Measurements from ENCODE around the gene AOPEP.

AOPEP gene

DNA sequence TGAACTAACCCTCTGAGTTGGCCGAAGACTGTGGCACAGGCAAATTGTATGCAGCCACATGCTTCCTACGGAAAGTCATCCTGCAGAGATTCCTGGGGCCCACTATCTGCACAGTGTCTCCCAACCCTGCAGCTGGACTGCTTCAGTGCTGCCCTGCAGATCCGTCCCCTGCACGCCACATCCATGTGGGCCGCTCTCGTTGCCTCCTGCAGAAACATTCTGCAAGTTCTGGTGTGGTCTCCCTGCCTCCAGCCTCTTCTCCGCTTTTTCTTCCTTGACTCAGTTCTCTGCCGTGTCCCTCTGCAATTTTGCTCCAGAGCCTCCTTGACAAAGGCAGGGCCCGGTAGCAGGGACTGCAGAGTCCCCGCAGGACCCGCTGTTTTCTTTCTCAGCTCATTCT lies 249.0 kb downstream of the AOPEP start:
- DNase-seq: no peak

DNA sequence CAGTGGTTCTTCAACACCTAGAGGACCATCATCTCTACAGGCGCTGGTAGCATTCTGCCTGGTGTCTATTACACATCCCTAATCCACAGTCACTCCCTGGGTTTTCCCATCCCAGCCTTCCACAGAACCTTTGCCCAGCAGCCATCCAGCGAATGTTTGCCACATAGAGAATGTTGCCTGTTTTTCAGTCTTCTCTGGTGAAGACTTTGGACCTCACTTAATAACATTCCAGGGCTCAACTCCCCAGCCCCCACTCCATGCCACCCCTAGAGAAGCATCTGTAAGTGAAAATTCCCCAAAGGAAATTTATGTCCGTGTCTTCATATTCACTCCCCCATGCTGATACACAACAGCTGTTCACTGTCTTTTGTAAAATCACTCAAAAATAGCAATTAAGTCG lies 249.6 kb downstream of the AOPEP start:
- no peak for DNase-seq

DNA sequence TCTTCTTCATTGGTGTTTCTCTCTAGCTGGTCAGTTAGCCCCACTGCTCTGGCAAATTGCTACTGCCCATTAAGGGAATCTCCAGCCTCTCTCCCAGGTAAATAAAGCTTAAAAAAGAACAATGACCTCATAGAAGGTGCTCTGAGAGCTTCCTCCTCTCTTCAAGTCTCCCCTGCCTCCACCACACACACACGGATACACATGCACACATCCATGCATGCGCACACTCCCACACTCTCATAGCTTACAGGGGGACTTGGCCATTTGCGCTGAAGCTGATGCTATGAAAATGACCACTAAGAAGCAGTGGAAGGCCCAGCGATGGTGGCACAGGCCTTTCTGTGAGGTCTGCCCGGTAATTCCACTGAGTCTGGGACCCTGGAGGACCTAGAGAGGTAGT lies 250.9 kb downstream of the AOPEP start:
- DNase-seq: no peak

GRCh38 chr9:94979904-94980507 lies 253.5 kb downstream of the AOPEP start:
- DNase-seq: no peak

- DNase-seq: no peak
Observed at GRCh38 chr9:94980947-94981722, 254.6 kb downstream of the AOPEP start.

- no peak for DNase-seq
Observed at GRCh38 chr9:94981723-94982090, 255.2 kb downstream of the AOPEP start.

DNA sequence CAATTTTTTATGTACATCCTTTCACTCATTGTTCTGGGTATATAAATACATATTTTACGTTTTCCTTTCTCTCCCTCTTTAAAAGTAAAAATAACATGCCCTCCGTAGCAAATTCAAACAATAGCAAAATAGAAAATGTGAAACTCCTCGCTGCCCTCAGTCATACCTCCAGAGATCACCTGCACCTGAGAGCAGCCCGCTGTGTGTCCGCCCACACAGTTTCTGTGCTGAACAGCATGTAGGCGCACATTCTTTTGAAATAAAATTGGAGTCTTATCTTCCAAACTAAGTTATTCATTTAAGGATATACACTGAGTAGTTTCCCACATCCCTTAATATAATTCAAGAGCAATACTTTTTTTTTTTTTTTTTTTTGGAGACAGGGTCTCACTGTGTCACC lies 255.7 kb downstream of the AOPEP start:
- DNase-seq: no peak

- no peak for DNase-seq
Observed at GRCh38 chr9:94983552-94983951, 257.1 kb downstream of the AOPEP start.

DNA sequence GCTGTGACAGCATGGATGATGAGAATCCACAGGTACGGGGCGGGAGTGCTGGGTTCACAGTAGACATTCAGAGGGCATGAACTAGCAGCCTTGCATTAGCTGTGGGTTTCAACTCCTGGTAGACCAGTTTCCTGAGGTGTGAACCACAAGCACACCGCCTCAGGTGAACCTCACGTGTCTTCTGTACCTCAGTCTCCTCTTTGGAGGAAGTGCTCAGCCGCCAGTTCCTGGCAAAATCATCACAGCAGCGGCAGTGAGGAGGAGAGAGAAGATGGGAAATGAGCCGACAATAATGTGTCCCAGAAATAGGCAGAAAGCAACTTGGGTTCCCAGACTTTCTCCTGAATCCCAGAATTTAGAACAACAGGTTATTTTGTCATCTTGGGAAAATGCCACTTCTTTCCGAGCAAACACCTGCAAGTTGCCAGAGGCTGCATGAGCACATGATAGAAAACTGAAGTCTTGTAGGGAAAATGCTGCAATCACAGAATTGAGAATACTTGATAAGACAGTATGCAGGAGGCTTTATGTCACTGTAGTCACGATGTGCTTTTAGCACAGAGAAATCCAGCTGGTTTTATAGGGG lies 258.5 kb downstream of the AOPEP start:
- DNase-seq: no peak

DNA sequence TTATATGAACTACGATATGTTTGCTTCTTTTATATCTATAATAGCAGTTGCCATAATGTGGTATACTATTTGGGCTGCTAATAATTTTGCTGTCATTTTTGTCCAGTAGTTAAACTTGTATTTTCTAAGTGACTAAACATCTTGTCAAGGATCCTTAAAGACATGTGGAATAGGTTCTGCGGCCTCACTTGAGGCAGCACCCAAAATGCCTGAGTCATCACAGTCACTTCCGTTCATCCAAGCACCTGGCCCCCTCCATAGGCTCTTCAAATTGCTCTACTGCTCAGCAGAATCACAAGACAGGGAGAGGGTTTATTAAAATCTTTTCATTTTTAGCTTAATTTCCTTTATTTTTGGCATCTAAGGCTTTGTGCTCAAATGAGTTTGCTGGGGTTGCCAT lies 259.1 kb downstream of the AOPEP start:
- DNase-seq: no peak

DNA sequence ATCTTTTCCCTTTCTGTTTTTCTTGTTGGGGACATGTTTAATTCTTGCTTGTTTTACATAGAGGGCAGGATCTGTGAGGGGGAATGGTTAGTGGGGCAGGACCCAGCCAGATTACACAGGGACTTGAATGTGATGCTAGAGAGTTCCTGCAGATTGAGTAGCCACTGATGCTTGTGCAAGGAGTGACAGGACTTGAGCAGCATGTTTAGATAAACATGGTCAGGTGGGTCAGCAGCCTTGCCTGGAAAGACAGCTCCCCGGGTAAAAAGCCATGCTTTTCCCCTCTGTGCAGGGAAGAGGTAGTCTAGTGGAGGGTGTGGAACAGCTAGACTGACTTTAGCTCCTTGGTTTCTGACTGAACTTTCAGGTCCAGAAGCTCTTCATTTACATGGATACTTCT lies 261.2 kb downstream of the AOPEP start:
- no peak for DNase-seq

DNA sequence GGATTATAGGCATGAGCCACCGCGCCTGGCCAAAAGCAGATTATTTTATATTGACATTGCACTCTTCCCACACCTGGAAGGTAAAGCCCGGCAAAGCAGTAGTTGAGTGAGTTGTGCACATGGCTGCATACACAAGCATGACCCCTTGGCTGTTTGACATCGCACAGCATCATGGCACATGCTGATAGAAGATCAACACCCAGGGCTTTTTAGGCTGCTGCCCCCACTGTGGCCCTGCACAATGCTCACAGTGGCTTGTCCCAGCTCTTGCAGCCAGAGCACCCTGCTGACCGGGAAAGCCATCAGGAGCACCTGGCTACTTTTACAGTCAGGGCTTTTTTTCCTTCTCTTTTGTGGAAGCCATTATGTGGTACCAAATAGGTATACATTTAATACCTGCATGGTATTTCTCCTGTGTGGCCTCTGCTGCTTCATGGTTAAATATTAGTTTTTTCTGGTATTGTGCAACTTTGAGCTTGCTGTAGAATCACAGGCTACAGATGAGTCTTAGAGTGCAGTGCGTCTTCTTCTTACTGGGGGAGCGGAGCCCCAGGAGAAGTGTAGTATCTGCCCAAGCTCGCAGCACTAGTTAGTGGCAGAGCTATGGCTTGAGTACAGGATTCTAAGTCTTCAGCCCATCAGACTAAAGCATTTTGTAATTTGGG lies 264.5 kb downstream of the AOPEP start:
- DNase-seq: no peak

GRCh38 chr9:94991961-94992907 lies 265.7 kb downstream of the AOPEP start:
- DNase-seq: no peak

DNA sequence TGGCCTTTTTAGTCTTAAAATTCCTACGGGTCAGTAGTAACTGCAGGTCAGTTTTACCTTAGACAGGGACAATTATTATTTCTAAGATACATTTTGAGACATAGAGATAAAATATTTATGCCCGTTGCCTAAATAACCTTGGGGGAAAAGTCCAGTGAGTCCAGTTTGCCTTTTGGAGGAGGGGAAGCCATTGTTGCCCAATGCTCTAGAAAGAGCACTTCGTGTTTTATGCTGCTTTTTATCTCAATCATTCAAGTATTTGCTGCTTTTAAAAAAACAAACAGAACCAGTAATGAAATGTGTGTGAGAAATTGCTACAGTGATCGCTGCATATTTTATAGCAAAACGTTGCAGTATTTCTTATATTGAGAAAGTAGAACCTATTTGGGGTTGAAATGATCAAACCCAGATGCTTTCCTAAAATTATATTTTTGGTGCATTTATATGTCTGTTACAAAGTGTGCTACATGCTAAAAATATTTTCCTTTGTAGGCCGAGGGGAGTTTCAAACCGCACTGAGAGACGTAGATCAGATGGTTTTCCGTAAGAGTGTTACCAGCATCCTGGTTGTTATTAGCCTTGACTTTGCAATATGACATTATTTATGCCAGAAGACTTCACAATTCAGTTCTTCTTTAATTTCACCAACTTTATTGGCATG lies 266.8 kb downstream of the AOPEP start:
- no peak for DNase-seq

- DNase-seq: no peak
Observed at GRCh38 chr9:94993821-94994165, 267.3 kb downstream of the AOPEP start.

DNA sequence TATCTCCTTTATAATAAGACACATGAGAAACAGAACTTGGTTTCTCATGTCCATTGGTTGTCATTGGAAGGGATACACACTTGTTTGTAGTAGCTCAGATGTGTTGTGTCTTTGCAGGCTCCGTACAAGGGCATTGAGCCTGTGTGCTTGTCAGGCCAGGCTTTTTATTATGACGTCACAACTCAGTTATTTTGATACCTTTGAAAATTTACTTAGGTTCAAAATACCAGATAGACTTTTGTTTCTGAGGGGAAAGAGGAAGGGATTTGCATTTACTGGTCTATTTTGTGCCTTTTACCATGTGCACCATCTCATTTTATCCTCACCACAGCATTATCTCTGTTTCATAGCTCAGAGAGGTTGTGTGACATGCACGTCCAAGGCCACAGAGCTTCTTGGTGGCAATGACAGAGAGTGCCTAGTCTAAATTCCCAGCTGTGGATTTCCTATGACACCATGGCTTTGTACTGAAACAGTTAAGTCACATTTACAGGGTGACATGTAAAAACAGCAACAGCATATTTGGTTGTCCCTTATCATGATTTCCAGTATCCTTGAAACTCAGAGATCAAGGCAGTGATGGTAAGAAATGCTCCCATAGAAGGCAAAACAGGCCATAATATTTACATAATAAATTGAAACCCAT lies 268.7 kb downstream of the AOPEP start:
- no peak for DNase-seq

DNA sequence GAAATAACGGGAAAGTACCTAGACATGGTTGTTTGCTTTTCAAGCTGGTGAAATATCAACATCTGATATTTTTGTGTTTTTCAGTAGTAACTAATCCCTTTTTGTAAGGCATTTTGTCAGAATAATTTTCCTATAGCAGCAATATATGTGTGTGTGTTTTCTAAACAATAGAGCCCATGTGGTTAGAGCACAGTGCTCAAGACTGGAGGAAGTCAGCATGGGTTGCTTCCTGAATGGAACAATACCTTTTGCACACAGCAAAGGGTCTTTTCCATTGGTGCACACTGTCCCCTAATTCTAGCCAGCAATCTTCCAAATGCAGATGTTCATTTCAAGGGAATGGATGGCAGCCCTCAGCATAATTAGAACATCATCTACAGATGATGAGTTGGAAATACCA lies 270.1 kb downstream of the AOPEP start:
- no peak for DNase-seq

DNA sequence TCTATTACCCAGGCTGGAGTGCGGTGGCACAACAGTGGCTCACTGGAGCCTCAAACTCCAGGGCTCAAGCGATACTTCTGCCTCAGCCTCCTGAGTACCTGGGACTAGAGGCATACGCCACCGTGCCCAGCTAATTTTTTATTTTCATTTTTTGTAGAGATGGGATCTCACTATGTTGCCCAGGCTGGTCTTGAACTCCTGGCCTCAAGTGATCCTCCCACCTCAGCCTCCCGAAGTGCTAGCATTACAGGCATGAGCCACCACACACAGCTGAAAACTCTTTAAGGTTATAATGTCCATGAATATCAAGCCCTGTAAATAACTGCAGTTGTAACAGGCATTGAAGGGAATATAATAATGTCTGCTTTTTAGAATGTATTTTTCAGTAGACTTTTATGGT lies 271.2 kb downstream of the AOPEP start:
- no peak for DNase-seq

DNA sequence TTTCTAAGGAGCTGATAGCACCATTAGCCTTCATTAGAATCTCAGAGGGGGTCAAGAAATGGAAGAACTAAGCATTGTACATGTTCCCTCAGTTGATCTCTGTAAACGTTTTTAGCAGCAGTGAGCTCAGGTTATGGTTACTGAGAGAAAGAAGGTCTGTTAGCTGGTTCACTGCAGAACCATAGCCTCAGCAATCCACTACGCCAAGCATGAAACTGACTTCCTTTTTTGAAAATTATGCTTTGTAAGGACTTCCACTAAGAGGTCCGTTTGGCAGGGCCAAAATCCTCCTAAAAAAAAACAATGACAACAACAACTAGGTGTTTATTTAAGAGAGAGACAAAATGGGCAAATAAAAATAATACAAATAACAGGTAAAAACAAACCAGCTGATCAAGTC lies 273.3 kb downstream of the AOPEP start:
- no peak for DNase-seq

- DNase-seq: no peak
Observed at GRCh38 chr9:95000821-95001220, 274.3 kb downstream of the AOPEP start.

DNA sequence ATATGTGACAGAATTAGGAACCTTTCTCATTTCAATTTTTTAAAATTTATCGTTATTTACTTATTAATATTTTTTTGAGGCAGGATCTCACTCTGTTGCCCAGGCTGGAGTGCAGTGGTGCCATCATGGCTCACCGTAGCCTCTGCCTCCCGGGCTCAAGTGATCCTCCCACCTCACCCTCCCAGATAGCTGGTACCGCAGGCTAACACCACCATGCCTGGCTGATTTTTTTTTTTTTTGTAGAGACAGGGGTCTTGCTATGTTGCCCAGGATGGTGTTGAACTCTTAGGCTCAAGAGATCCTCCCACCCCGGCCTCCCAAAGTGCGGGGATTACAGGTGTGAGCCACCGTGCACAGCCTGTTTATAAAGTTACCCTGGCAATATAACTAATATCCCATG lies 275.2 kb downstream of the AOPEP start:
- no peak for DNase-seq

All from activated CD8-positive, alpha-beta memory T cell treated with anti-CD3 and anti-CD28 coated beads, Interleukin-2, amount 50 U/mL, for 48 hours (primary cell).